Activated CD8-positive, alpha-beta memory T cell treated with anti-CD3 and anti-CD28 coated beads for 24 hours (primary cell): Measurements from ENCODE around the gene FSCN2.
"Not testable (repeated sequence)": the region's sequence is repeated elsewhere in the genome, so short reads cannot be mapped to it uniquely, and the experiment has no call there.

Source experiments
- DNase-seq: peaks from one replicate; pipeline ENCODE4 v3.0.0-alpha.2; 2020

FSCN2 gene

DNA sequence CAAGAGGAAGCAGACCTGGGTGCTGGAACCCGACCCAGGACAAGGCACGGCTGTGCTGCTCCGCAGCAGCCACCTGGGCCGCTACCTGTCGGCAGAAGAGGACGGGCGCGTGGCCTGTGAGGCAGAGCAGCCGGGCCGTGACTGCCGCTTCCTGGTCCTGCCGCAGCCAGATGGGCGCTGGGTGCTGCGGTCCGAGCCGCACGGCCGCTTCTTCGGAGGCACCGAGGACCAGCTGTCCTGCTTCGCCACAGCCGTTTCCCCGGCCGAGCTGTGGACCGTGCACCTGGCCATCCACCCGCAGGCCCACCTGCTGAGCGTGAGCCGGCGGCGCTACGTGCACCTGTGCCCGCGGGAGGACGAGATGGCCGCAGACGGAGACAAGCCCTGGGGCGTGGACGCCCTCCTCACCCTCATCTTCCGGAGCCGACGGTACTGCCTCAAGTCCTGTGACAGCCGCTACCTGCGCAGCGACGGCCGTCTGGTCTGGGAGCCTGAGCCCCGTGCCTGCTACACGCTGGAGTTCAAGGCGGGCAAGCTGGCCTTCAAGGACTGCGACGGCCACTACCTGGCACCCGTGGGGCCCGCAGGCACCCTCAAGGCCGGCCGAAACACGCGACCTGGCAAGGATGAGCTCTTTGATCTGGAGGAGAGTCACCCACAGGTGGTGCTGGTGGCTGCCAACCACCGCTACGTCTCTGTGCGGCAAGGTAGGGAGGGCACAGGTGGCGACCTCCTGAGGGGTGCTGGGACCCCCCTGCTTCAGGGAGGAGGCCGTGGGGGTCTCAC, 667 bp downstream of the FSCN2 start:
- DNase-seq, result no peak

DNA sequence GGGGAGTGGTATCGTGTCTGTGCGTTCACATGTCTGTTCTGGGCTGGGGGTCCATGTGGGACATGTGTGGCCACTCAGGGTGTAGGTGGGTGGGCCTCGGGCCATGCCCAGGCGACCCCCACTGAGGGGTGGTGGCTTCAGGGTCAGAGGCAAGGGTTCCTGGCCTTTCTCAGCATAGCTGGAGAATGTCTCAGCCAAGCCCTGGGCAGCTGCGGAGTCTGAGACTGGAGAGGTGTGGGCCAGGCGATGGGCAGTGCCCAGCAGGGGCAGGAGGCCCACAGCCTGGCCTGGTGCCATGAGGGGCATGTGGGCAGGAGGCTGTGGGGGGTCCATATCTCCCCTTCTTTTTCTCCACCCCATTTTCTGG, 1.2 kb downstream of the FSCN2 start:
- DNase-seq, result no peak

GRCh38 chr17:81531013-81531412, 2.8 kb downstream of the FSCN2 start:
- not testable (repeated sequence) for DNase-seq

DNA sequence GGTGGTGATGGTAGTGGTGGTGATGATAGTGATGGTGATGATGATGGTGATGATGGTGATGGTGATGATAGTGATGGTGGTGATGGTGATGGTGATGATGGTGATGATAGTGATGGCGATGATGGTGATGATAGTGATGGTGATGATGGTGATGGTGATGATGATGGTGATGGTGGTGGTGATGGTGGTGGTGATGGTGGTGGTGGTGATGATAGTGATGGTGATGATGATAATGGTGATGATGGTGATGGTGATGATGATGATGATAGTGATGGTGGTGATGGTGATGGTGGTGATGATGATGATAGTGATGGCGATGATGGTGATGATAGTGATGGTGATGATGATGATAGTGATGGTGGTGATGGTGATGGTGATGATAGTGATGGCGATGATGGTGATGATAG, 3.8 kb downstream of the FSCN2 start:
- not testable (repeated sequence) for DNase-seq

GRCh38 chr17:81532490-81533287, 4.5 kb downstream of the FSCN2 start:
- DNase-seq, result no peak

- no peak for DNase-seq
These were observed 5.4 kb downstream of the FSCN2 start for GRCh38 chr17:81533339-81534141.

DNA sequence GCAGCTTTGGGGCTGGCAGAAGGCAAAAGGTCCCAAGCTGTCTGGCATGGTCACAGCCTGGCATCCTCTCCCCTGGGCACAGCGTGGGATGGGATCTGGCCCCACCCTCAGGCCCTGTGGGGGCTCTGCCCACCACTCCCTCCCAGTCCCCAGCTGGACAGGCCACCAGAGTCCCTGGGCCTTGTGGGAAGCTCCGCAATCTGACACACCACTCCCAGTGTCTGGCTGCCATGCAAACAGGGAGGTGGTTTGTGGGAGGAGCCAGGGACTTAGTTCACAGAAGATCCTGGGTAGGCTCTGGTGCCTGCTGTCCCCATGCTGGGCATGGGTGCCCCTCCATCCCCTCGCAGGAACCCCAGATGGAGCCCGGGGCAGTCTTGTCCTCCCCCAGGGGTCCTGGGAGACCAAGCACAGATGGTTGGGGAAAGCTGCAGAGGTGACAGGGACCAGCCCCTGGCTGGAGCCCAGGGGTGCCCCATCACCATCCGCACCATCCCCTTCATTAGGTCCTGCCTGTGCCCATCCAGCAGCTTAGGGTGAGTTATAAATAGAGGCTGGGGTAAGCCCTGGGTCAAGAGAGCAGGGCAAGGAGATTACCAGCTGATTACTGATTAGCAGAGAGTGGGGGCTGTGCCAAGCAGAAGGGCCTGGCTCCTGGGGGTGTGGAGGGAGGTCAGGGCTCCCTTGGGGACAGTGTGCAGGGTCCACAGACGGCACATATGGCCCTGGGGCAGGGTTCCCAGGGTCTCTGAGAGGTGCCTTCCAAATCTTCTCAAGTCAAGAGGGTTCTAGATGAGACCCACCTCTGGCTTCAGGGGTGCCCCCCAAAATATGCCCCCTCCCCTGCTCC, 6.2 kb downstream of the FSCN2 start:
- no peak for DNase-seq

DNA sequence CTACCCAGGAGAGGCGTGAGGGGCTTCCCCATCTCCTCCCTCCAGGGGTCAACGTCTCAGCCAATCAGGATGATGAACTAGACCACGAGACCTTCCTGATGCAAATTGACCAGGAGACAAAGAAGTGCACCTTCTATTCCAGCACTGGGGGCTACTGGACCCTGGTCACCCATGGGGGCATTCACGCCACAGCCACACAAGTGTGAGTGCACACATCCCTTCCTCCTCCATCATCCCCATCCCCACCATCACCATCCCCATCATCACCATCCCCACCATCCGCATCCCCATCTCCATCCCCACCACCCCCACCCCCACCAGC, 6.8 kb downstream of the FSCN2 start:
- no peak for DNase-seq

DNA sequence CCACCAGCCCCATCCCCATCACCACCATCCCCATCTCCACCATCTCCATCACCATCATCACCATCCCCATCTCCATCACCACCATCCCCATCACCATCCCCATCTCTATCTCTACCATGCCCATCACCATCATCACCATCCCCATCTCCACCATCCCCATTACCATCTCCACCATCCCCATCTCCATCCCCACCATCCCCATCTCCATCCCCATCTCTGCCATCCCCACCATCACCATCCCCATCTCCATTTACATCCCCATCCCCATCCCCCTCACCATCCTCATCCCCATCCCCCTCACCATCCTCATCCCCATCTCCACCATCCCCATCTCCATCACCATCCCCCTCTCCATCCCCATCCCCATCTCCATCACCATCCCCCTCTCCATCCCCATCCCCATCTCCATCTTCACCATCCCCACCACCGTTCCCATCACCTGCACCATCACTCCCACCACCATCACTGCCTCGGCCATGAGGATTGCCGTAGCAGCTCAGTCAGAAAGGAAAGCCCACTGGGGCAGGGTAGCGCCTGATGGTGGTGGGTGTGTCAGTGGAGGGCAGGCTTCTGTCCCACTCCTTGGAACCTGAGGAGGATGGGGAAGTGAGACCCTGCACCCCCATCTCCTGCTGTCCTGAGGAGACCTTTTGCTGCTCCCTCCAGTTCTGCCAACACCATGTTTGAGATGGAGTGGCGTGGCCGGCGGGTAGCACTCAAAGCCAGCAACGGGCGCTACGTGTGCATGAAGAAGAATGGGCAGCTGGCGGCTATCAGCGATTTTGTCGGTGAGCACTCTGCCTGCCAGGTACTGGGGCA, 7.5 kb downstream of the FSCN2 start:
- no peak for DNase-seq

DNA sequence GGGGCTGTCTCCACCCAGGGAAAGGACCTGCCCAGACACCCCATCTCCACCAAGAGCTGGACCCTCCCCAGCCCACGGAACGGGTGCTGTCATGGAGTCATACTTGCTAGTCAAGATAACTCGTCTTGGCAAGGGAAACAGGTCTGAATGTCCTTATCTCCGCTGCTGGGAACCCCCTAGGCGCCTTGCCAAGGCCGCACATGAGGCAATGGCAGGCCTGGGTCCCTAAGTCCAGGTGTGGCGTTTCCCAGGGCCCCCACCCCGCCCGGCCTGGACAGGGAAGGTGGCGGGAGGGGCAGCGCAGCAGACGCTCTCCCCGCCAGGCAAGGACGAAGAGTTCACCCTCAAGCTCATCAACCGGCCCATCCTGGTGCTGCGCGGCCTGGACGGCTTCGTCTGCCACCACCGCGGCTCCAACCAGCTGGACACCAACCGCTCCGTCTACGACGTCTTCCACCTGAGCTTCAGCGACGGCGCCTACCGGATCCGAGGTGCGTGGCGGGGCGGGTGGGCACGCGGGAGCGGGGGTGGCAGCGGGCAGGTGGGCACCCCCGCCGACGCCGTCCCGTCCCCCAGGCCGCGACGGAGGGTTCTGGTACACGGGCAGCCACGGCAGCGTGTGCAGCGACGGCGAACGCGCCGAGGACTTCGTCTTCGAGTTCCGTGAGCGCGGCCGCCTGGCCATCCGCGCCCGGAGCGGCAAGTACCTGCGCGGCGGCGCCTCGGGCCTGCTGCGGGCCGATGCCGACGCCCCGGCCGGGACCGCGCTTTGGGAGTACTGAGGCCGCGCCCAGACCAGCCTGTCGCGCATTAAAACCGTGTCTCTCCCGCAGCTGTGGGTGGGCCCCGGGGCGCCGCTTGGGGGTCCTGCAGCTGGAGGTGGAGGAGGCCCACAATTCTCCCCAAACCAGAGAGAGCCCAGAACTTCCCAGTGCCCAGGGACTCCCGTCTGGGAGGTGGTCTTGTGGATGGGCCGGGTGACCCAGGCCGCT, 8.4 kb downstream of the FSCN2 start:
- no peak for DNase-seq

- no peak for DNase-seq
These were observed 9.2 kb downstream of the FSCN2 start for GRCh38 chr17:81537343-81537855.

GRCh38 chr17:81537856-81538555, 9.8 kb downstream of the FSCN2 start:
- DNase-seq, result no peak

GRCh38 chr17:81538651-81539570, 10.7 kb downstream of the FSCN2 start:
- DNase-seq, result no peak

DNA sequence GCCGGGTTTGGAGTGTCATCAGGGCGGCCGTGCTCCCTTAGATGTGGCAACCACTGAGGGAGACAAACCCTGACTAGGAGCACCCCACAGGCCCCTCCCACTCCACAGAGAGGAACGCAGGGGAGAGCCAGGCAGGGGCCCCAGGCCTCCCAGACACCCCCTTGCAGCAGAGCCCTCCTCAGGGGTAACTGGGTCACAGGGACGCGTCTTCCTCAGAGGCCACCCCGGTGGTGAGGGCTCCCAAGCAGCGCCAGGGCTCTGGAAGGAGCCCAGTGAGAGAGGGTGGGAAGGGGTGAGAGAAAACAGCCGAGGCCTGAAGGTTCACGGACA, 11.4 kb downstream of the FSCN2 start:
- no peak for DNase-seq

GRCh38 chr17:81539961-81540675, 11.9 kb downstream of the FSCN2 start:
- no peak for DNase-seq

GRCh38 chr17:81540676-81541027, 12.5 kb downstream of the FSCN2 start:
- no peak for DNase-seq

DNA sequence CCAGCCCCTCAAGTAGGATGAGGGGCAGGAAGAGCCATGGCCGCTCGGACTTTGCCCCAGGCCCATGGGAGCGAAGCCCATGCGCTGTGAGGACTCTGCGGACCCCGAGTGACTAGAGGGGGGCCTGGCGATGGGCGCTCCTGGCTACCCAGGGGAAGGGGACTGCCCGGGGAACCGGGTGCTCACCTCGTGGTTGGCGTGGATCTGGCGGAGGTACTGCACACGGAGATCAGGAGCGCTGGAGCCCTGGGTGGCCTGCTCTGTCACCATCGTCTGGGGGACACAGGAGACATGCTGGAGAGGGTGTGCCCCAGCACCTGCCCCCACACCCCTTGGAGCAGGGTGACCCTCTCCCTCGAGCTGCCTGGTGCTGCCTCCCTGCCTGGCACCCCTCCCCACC, 12.9 kb downstream of the FSCN2 start:
- no peak for DNase-seq
